Measurements from ENCODE around the gene NPTN. TPM values are rescaled to one million over a fixed set of nuclear protein-coding genes. Genes with fewer than 3 reads are reported as not detected.

The NPTN gene
- total and polyA plus RNA-seq, 2 experiments from 2014 or later, result 56.3 to 113 TPM

DNA sequence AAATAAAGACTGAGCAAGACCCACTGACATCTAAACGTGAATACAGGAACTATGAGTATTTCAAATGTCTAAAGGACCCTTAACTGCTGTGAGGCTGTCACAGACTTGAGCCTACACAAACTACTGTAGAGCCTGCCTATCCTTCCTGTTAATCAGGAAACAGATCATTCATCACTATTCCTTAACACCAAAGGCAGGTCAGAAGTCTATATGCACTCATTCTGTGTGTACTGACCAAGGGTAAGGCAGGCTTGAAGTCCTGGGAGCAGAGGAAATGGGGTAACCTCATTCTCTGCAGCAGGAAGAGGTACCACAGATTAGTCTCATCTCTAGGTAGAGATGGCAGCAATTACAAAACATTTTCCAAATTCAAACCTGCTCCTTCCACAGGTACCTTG is 30.7 kb downstream of the NPTN start:
- peak overlapping the region; percentile 44; the same call in 1 of the 2 replicates for H3K4me3 ChIP-seq
- no peak overlapping the region for H3K27ac Mint-ChIP-seq
- TF ChIP-seq STAT1 (IDR thresholded peaks at IDR 0.05; ENCODE audit: unreplicated experiment) (no peak), CREB1 (CRISPR knock-in tag; IDR thresholded peaks at IDR 0.05; ENCODE audit: low read depth) (no peak), NANOG (IDR thresholded peaks at IDR 0.05; ENCODE audit: borderline replicate concordance) (no peak)
- TF ChIP-seq, protein P1, sequence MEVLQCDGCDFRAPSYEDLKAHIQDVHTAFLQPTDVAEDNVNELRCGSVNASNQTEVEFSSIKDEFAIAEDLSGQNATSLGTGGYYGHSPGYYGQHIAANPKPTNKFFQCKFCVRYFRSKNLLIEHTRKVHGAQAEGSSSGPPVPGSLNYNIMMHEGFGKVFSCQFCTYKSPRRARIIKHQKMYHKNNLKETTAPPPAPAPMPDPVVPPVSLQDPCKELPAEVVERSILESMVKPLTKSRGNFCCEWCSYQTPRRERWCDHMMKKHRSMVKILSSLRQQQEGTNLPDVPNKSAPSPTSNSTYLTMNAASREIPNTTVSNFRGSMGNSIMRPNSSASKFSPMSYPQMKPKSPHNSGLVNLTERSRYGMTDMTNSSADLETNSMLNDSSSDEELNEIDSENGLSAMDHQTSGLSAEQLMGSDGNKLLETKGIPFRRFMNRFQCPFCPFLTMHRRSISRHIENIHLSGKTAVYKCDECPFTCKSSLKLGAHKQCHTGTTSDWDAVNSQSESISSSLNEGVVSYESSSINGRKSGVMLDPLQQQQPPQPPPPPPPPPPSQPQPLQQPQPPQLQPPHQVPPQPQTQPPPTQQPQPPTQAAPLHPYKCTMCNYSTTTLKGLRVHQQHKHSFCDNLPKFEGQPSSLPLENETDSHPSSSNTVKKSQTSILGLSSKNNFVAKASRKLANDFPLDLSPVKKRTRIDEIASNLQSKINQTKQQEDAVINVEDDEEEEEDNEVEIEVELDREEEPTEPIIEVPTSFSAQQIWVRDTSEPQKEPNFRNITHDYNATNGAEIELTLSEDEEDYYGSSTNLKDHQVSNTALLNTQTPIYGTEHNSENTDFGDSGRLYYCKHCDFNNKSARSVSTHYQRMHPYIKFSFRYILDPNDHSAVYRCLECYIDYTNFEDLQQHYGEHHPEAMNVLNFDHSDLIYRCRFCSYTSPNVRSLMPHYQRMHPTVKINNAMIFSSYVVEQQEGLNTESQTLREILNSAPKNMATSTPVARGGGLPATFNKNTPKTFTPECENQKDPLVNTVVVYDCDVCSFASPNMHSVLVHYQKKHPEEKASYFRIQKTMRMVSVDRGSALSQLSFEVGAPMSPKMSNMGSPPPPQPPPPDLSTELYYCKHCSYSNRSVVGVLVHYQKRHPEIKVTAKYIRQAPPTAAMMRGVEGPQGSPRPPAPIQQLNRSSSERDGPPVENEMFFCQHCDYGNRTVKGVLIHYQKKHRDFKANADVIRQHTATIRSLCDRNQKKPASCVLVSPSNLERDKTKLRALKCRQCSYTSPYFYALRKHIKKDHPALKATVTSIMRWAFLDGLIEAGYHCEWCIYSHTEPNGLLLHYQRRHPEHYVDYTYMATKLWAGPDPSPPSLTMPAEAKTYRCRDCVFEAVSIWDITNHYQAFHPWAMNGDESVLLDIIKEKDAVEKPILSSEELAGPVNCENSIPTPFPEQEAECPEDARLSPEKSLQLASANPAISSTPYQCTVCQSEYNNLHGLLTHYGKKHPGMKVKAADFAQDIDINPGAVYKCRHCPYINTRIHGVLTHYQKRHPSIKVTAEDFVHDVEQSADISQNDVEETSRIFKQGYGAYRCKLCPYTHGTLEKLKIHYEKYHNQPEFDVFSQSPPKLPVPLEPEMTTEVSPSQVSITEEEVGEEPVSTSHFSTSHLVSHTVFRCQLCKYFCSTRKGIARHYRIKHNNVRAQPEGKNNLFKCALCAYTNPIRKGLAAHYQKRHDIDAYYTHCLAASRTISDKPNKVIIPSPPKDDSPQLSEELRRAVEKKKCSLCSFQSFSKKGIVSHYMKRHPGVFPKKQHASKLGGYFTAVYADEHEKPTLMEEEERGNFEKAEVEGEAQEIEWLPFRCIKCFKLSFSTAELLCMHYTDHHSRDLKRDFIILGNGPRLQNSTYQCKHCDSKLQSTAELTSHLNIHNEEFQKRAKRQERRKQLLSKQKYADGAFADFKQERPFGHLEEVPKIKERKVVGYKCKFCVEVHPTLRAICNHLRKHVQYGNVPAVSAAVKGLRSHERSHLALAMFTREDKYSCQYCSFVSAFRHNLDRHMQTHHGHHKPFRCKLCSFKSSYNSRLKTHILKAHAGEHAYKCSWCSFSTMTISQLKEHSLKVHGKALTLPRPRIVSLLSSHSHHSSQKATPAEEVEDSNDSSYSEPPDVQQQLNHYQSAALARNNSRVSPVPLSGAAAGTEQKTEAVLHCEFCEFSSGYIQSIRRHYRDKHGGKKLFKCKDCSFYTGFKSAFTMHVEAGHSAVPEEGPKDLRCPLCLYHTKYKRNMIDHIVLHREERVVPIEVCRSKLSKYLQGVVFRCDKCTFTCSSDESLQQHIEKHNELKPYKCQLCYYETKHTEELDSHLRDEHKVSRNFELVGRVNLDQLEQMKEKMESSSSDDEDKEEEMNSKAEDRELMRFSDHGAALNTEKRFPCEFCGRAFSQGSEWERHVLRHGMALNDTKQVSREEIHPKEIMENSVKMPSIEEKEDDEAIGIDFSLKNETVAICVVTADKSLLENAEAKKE (CRISPR knock-in tag; IDR thresholded peaks at IDR 0.05), result no peak
- peak overlapping the region; percentile 77; the same call in 1 of the 2 replicates for H3K27ac ChIP-seq (ENCODE audit: low read depth)
- H3K36me3 ChIP-seq (ENCODE audit: insufficient read depth), result no peaks in the 10 kb centered on the region
- peaks cover 80% of the 10 kb centered on the region for H3K4me1 ChIP-seq (ENCODE audit: insufficient read depth)
- DNase-seq (ENCODE audit: low spot score) (no peak), ATAC-seq (no peak)
- peaks cover 3% of the 10 kb centered on the region for H3K27me3 Mint-ChIP-seq (ENCODE audit: insufficient read depth, low read depth, poor library complexity)
- H3K9me2 ChIP-seq (ENCODE audit: insufficient read depth), result no peaks in the 10 kb centered on the region
- H3K4me3 Mint-ChIP-seq, result no peak overlapping the region
- 0 out of 2 replicates have a peak, but pooled peaks cover 2% of the 10 kb centered on the region for H3F3A ChIP-seq (replicated peaks; ENCODE audit: low read depth)
- peaks cover 99% of the 10 kb centered on the region for H3K79me2 ChIP-seq (replicated peaks; ENCODE audit: insufficient read depth)
- H2AFZ ChIP-seq, result no peak overlapping the region
- no peaks in the 10 kb centered on the region for H3K27me3 ChIP-seq (ENCODE audit: insufficient read depth)
- peaks cover 87% of the 10 kb centered on the region for H4K20me1 ChIP-seq (replicated peaks; ENCODE audit: insufficient read depth)
- H3K9me3 Mint-ChIP-seq, result no peaks in the 10 kb centered on the region
- 0 out of 2 replicates have a peak overlapping the region, but pooled peaks have one; percentile 79 for H3K4me2 ChIP-seq
- H3K36me3 Mint-ChIP-seq (ENCODE audit: low read depth), result no peaks in the 10 kb centered on the region
- peaks cover 47% of the 10 kb centered on the region for H3K4me1 Mint-ChIP-seq

Measured in GM23338 (cell line).